Fibroblast of mammary gland (primary cell): ENCODE data around the gene CNTN5.
A peak's percentile ranks its signal among the peaks of the same experiment; 100 is the strongest.

Source experiments
- DNase-seq: peaks from one replicate; pipeline ENCODE4 v3.0.0-alpha.2; 2010; ENCODE audit warnings: low read depth
- H3K4me3 ChIP-seq: 2 replicates; pipeline ENCODE4 v1.5.1; 2011; ENCODE audit warnings: low read depth, mild to moderate bottlenecking, low read length, moderate library complexity; ENCODE audit not compliant: control insufficient read depth
- CTCF ChIP-seq: conservative IDR thresholded peaks from 2 replicates; pipeline ENCODE4 v1.5.1; 2011; ENCODE audit warnings: low read depth, low read length, inconsistent platforms; ENCODE audit not compliant: control insufficient read depth, insufficient read depth

CNTN5 gene

DNA sequence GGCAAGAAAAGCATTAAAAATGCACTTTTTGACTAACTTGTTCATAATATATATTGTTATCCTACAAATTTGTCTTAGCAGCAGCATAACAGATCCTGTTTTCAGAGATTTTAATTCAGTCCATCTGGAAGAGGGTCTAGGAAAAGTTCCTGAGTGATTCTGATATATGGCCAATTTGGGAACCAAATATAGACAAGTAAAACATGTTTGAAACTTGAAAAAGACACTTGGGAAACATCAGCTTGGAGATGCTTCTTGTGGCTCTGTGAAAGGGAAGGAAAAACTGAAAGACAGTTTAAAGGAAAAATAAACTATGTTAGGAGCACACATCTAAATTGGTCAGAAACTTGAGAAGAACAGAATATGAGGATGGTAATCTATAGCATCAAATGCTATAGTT, 697.5 kb downstream of the CNTN5 start:
- no peak for DNase-seq
- no peak overlapping the region for H3K4me3 ChIP-seq
- no peak for TF ChIP-seq CTCF

GRCh38 chr11:99739464-99740089, 718.8 kb downstream of the CNTN5 start:
- H3K4me3 ChIP-seq: no peak overlapping the region
- TF ChIP-seq CTCF: peak; percentile 54
- DNase-seq: peak; percentile 44

DNA sequence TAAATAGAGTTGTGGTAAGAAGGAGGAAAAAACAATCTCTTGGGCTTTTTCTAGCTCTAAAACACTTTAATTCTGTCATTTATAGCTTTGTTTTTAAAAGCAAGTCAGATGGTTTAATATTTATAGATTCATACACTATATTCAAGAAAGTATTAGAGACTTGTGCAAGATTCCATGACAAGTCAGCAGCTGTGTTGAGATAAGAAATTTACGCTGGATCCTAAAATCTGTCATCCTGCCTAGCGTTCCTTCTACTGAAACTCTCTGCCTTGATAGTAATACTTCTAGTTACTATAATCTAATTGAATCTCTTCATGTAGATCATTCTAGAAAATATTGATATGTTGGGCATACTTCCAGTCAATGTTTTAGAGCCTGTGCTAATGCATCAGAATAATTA, 721.8 kb downstream of the CNTN5 start:
- no peak for DNase-seq
- H3K4me3 ChIP-seq: no peak overlapping the region
- no peak for TF ChIP-seq CTCF

DNA sequence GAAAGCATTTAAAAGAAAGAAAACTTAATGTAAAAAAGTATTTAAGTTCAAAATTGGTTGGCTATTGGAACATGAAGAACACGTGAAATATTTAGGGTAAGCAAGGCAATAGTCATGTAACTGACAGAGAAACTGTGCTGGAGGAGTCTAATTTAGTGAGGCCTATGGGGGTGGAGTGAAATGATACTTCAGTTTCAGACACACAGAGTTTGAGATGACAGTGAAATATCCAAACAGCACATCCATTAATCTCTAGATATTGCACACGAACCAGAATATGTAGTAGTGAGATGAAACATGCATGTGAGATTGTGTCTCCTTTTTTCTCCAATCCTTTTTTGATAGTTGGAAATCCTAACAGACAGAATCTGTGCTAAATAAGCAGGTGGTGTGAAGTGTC, 739.0 kb downstream of the CNTN5 start:
- no peak for TF ChIP-seq CTCF
- H3K4me3 ChIP-seq: no peak overlapping the region
- no peak for DNase-seq

DNA sequence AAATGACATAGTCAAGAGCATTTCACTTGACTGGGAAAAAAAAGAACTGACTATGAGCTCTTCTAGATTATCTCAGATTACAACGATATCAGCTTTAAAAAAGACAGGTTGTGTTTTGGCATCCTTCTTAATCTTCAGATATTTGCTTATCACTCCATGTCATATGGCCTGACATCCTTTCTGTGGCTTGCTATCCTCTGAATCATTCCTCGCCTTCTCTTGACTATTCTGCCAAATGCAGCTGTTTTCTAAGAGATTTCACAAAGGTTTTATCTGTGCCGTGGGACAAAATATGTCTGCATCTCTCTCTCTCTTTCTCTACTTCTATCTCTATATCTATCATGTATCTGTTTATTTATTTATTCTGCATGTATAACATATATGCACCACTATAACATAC, 746.1 kb downstream of the CNTN5 start:
- DNase-seq: no peak
- TF ChIP-seq CTCF: no peak

DNA sequence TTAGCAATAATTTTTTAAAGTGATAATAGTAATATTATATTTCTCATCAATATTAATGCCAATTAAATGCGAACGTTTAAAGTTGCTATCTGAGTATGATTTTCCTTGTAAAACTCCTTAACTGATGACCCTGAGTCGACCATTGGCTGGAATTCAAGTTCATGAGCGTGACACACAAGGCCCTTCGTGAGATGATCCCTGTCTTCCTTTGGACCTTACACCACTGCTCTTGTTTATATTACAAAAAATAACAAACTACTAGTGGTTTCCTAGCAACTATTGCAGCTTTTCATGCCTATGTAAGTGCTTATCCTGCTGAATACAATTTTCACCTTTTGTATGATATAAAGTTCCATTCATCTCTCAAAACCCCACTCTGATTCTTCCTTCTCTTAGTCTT, 752.9 kb downstream of the CNTN5 start:
- H3K4me3 ChIP-seq: no peak overlapping the region
- TF ChIP-seq CTCF: no peak
- peak; percentile 14 for DNase-seq

More for the DNA sequence above, 746.1 kb downstream of the CNTN5 start:
- no peak overlapping the region for H3K4me3 ChIP-seq

DNA sequence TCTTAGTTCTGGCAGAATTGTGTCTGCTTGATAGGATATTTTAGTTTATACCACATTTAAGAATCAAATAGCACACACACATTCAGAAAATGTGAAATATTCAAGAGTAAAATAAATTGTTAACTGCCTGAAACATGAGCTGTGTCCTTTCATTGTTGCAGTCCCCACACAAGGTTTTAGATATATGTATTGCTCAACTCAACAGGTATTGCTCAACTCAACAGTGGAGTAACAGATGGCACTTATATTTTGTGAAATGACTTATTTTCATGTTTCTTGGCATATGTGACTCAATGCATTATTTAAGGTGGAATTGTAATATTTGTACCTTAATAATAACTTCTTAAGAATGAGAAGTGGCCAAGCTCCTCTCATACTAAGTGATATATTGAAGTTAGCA, 760.3 kb downstream of the CNTN5 start:
- no peak for DNase-seq
- H3K4me3 ChIP-seq: no peak overlapping the region
- TF ChIP-seq CTCF: no peak
